Suppressor macrophage (primary cell): ENCODE results near the gene MARCHF3.
A peak's percentile ranks its signal among the peaks of the same experiment; 100 is the strongest.
"Not testable (repeated sequence)": the region's sequence is repeated elsewhere in the genome, so short reads cannot be mapped to it uniquely, and the experiment has no call there.

Experiments
- DNase-seq, 4 experiments: peaks; one replicate each; pipeline ENCODE4 v3.0.0-alpha.2; 2020 to 2022

The MARCHF3 gene

DNA sequence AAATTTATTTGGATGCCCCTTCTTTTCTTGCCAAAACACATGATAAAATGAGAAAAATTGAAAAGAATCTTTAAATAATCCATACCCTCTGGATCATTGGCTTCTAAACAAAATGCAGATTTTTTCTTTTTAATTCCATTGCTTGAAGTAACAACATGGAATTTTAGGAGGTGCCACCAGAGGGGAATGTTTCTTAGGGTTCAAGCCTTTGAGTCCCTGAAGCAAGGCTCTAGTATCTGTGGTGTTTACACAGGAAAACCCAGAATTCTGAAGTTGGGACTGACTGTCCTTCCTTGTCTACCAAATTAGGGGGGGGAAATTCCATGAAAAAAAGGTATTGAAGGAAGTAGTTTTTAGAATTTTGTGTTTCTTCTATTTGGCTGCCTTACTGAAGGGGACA lies 184.0 kb downstream of the MARCHF3 start:
- DNase-seq = no peak

GRCh38 chr5:126845470-126846070 lies 184.8 kb downstream of the MARCHF3 start:
- DNase-seq = peak; percentile 53 to 84 (median 72)

GRCh38 chr5:126843375-126843774 lies 187.0 kb downstream of the MARCHF3 start:
- not testable (repeated sequence) for DNase-seq

GRCh38 chr5:126839407-126839806 lies 191.0 kb downstream of the MARCHF3 start:
- DNase-seq = not testable (repeated sequence)

GRCh38 chr5:126837906-126838539 lies 192.3 kb downstream of the MARCHF3 start:
- DNase-seq = peak in 2 of 4 experiments; percentile 16 to 23

DNA sequence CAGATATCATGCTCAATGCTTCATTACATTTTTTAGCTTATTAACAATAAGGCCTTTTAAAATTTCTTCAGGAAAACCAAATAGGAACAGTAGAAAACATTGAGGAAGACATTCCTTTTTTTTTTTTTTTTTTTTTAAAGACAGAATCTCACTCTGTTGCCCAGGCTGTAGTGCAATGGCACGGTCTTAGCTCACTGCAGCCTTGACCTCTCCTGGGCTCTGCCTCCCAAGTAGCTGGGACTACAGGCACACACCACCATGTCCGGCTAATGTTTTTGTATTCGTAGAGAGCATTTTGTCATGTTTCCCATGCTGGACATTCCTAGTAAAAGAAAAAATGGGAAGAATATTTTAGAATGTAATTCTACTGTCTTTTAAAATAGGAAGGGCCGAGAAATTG lies 193.1 kb downstream of the MARCHF3 start:
- no peak for DNase-seq

DNA sequence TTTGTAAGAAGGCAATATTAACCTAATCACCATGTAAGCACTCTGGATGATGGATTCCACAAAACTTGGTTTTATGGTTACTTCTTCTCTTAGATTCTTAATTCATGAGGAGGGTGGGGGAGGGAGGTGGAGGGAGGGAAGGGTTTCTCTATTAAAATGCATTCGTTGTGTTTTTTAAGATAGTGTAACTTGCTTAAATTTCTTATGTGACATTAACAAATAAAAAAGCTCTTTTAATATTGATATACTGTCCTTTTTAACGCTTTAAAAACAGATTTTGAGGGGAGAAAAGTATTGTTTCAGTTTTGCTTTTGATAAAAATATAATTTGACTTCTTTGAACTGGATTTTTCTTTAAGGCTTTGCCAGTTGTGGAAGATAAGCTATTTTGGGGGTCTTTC lies 193.6 kb downstream of the MARCHF3 start:
- no peak for DNase-seq

- DNase-seq = no peak
Observed at GRCh38 chr5:126831156-126831555, 199.2 kb downstream of the MARCHF3 start.

DNA sequence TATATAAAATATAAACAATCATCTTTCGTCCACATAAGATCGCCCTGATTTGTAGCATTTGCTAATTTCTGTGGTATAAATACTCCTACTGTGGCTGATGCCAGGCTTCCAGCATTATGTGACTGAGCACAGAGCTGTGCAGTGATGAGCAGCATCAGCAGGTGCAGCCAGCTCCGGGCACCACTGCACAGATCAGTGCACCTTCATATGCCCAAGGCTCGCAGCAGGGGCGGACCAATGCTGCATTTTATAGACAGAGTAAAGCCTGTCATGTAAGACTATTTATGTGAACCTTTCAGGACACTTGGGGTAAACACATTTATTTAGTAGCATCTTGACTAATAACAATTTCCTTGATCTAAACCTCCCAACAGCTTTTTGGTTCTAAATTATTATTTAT lies 200.3 kb downstream of the MARCHF3 start:
- DNase-seq = no peak

GRCh38 chr5:126829098-126829497 lies 201.3 kb downstream of the MARCHF3 start:
- no peak for DNase-seq

DNA sequence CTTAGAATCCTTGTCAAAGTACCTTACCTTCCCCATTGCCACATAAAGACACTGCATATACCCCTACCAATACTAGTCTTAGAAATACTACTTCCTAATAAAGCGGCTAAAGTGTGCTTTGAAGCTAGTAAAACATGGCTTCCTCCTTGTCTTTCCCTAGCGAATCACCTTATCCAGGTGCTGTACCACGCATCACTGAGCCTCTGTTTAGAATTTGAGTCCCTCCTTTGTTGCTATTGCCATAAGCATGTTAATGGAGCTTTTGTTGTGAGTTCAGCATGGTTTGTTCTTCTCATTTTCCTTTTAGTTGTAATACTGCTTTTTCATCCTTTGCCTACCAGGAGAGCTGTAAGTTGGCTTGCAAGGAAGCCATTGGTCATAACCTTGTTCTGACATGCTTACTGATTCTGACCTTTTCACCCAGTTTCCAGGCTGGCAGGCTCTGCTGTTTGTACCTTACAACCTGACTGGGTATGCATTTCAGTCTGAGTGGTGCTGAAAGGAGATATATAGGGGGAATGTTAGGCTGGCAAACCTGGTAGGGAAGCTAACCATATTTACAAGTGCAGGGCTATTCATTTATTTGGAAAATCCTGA lies 203.6 kb downstream of the MARCHF3 start:
- no peak for DNase-seq

DNA sequence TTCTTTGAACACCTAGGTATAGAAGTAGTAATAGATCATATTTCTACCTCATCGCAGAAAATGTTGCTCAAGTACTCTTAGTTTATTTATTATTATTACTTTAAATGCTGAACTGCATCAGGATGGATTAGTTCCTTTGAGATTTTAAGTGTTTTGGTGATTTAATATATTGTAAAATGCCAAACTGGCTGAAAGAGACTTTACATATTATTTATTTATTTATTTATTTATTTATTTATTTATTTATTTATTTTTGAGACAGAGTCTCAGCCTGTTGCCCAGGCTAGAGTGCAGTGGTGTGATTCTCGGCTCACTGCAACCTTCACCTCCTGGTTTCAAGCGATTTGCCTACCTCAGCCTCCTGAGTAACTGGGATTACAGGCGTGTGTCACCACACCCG lies 211.1 kb downstream of the MARCHF3 start:
- DNase-seq = no peak

- no peak for DNase-seq
Observed at GRCh38 chr5:126818736-126819135, 211.6 kb downstream of the MARCHF3 start.
